ENCODE data around the gene RSPO4.
"Not testable (repeated sequence)": the region's sequence is repeated elsewhere in the genome, so short reads cannot be mapped to it uniquely, and the experiment has no call there.

The RSPO4 gene

GRCh38 chr20:1003920-1004697, 2.0 kb upstream of the RSPO4 start:
- no peak for DNase-seq (ENCODE audit: low spot score)

- no peak for DNase-seq (ENCODE audit: low spot score)
These were observed 811 bp upstream of the RSPO4 start for GRCh38 chr20:1002682-1003561.

- no peak for DNase-seq (ENCODE audit: low spot score)
These were observed 995 bp downstream of the RSPO4 start for GRCh38 chr20:1001116-1001515.

GRCh38 chr20:998231-998830, 3.8 kb downstream of the RSPO4 start:
- no peak for DNase-seq (ENCODE audit: low spot score)

- no peak for DNase-seq (ENCODE audit: low spot score)
These were observed 4.6 kb downstream of the RSPO4 start for GRCh38 chr20:997486-997885.

GRCh38 chr20:997016-997415, 5.1 kb downstream of the RSPO4 start:
- no peak for DNase-seq (ENCODE audit: low spot score)

GRCh38 chr20:995170-995569, 6.9 kb downstream of the RSPO4 start:
- no peak for DNase-seq (ENCODE audit: low spot score)

- no peak for DNase-seq (ENCODE audit: low spot score)
These were observed 9.1 kb downstream of the RSPO4 start for GRCh38 chr20:992801-993535.

- no peak for DNase-seq (ENCODE audit: low spot score)
These were observed 10.3 kb downstream of the RSPO4 start for GRCh38 chr20:991850-992249.

- no peak for DNase-seq (ENCODE audit: low spot score)
These were observed 11.7 kb downstream of the RSPO4 start for GRCh38 chr20:990293-990959.

- no peak for DNase-seq (ENCODE audit: low spot score)
These were observed 13.8 kb downstream of the RSPO4 start for GRCh38 chr20:988272-988671.

GRCh38 chr20:987677-988076, 14.4 kb downstream of the RSPO4 start:
- DNase-seq (ENCODE audit: low spot score) = no peak

GRCh38 chr20:986733-987355, 15.3 kb downstream of the RSPO4 start:
- DNase-seq (ENCODE audit: low spot score) = no peak

- DNase-seq (ENCODE audit: low spot score) = not testable (repeated sequence)
These were observed 17.1 kb downstream of the RSPO4 start for GRCh38 chr20:984994-985393.

GRCh38 chr20:982754-983153, 19.4 kb downstream of the RSPO4 start:
- DNase-seq (ENCODE audit: low spot score) = no peak

- DNase-seq (ENCODE audit: low spot score) = no peak
These were observed 25.1 kb downstream of the RSPO4 start for GRCh38 chr20:977021-977420.

- DNase-seq (ENCODE audit: low spot score) = no peak
These were observed 26.1 kb downstream of the RSPO4 start for GRCh38 chr20:976033-976432.

- peak; percentile 70 for DNase-seq (ENCODE audit: low spot score)
These were observed 28.3 kb downstream of the RSPO4 start for GRCh38 chr20:973785-974194.

GRCh38 chr20:972256-972655, 29.9 kb downstream of the RSPO4 start:
- no peak for DNase-seq (ENCODE audit: low spot score)

- no peak for DNase-seq (ENCODE audit: low spot score)
These were observed 30.8 kb downstream of the RSPO4 start for GRCh38 chr20:971346-971745.

GRCh38 chr20:969868-970267, 32.2 kb downstream of the RSPO4 start:
- DNase-seq (ENCODE audit: low spot score) = no peak
